Frontal cortex (tissue), 4 donors: ENCODE data around the gene FOXP1. TPM values are rescaled to one million over a fixed set of nuclear protein-coding genes. Genes with fewer than 3 reads are reported as not detected.

ENCODE experiments used
- DNase-seq, 2 donors: peaks; one replicate each; pipeline ENCODE4 v3.0.0; 2012; ENCODE audit warnings: low spot score in 2 of 2
- FAIRE-seq: peaks from 2 replicates; lab custom pipeline; 2012; peaks lifted over from hg19 to GRCh38; lab: Jason Lieb, UNC
- total RNA-seq: library from RNA; depleted of rRNA; stranded (reverse); fragments of >200 nt; gene quantifications from one replicate; pipeline ENCODE4 v1.2.3, GENCODE V29; 2014
- donor health status: control.
- donor health status: control.
- donor health status: control.

The FOXP1 gene
- total RNA-seq, 1 donor from 2014 or later, result 118 TPM

DNA sequence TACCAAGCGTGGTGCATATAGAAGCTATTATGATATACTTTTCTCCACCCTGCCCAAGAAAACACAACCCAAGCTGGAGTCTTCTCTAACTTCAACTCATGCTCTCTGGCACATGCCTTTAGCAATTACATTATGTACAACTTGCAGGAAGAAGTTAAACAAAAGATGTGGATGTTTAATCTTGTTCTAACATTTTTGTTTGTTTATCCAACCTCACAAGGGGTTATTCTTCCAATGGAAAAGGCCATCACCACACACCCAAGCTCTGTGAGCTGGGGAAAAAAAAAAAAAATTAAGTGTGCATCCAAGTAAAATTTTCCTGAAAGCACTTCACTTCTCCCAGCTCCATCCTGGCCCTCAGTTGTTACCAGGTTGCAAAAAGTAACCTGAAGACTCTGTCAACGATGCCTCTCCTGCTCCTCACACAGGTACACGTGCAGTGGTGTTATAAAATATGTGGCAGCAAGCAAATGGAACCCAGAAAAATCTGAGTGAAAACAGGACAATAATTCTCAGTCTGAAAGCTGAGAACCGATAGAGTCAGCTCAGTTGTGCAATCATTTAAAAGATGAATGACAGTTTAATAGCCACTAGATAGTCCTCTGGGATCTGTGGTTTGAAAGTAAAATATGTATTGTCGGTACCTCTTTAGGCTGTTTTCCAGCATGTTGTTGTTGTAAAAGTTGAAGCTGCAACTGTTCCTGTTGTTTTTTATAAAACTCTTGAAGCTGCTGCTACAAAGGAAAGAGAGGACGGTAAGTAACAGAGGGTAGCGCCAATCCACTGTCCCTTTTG, 531.4 kb downstream of the FOXP1 start:
- DNase-seq (no peak), FAIRE-seq (no peak)

GRCh38 chr3:71051259-71051595, 532.3 kb downstream of the FOXP1 start:
- DNase-seq (no peak), FAIRE-seq (no peak)

DNA sequence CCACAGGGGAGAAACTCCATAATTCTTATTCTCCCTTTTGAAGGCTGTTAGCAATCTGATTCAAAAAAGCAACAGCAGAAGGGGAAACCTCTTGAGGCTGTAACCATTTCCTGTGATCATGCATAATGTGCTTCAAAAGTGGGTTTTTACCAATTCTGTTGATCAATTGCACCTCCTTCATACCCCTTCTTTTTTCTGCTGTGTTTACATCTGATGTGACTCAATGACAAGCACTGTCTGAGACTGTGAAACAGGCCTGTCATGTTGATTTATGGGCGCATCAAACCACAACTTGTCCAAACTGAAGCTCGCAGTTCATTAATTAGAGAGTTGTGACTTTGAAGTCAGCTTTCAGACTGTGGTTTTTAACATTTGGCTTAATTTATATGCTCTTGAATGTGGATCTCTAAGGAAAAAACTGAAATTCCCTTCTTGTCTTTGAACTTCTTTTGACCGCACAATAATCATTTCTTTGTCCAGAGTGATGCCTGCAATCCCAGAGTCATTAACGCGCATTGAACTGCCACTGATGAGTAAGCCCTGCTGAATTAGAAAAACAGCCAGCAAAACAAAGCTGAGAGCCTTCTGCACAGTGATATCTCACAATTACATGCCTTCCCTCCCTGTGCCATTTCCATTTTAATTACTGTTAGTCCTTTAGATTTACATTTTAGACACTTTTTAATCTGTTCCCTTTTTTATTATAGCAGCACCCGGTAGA, 532.8 kb downstream of the FOXP1 start:
- no peak for DNase-seq
- FAIRE-seq, result peak; percentile 69

DNA sequence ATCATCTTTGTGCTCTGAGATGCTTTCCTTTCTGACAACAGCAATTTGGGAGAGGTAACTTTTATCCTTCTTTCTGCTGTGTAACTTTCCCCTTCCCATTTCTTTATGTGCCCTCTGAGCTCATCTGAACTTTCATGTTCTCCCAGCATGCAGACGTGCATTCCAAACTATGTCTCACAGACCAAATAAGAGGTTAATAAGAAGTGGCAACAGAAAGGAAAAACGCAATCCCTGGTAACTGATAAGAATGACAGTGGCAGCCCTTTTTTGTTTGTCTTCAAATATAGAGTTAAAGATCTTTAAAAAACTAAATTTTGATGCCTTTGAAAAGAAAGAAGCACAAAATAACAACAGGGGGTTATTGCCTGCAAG, 533.4 kb downstream of the FOXP1 start:
- no peak for DNase-seq
- FAIRE-seq, result no peak

- DNase-seq, result no peak
- FAIRE-seq, result no peak
These were observed 534.6 kb downstream of the FOXP1 start for GRCh38 chr3:71048948-71049347.

GRCh38 chr3:71047616-71048531, 535.7 kb downstream of the FOXP1 start:
- FAIRE-seq (no peak), DNase-seq (no peak)

DNA sequence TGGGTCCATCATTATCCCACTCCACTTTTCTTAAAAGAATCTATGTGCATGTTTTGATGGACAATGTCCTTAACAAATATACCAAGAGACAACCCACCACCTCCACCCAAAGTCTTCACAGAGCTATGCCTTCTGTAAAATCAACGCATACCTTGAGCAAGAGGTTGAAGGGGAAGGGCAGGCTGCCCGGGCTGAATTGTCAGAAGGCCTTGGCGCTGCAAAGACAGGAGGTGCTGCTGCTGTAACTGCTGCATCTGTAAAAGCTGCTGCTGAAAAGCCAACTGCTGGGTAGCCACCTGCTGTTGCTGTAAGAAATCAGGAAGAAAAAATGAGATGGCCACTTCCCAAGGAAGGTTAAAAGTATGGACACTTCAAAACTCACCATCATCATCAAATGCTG, 536.7 kb downstream of the FOXP1 start:
- no peak for DNase-seq
- FAIRE-seq, result no peak

GRCh38 chr3:71045917-71046282, 537.6 kb downstream of the FOXP1 start:
- DNase-seq (no peak), FAIRE-seq (no peak)

DNA sequence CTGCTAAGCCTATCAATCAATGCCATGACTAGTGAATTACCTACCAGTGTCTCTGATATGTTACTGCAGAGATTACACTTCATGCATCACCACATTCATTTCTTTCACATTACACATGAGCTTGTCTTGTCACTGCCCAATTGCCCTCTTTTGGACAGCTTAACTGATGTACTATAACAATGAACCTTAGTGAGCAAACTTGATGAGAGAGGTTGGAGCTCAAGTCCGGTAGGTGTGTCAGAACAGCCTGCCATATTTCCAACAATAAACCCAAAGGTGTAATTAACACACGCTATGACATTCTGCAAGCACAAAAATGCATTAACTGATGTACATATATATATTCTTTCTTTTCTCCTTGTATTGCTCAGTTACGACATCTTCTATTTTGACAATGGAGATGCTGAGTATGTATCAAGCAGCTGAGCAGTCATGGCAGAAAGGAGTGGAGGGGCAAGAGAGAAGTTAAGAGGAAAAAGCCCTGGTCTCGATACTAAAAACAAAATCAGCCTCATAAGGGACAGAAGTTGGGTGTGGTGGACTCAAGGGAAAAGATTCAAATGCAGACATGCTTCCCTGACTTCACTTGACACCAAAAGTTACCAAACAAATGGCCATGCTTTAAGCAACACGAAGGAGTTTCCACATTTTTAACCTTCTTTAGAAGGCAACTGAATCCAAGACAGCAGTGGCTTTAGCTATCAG, 538.2 kb downstream of the FOXP1 start:
- no peak for FAIRE-seq

GRCh38 chr3:71042759-71043158, 540.8 kb downstream of the FOXP1 start:
- no peak for FAIRE-seq
- no peak for DNase-seq

More for the DNA sequence above, 538.2 kb downstream of the FOXP1 start:
- DNase-seq, result no peak

- FAIRE-seq (no peak), DNase-seq (no peak)
These were observed 542.2 kb downstream of the FOXP1 start for GRCh38 chr3:71041371-71041770.

- DNase-seq, result no peak
These were observed 544.2 kb downstream of the FOXP1 start for GRCh38 chr3:71039332-71039731.

GRCh38 chr3:71037775-71038174, 545.8 kb downstream of the FOXP1 start:
- no peak for FAIRE-seq
- DNase-seq, result no peak

More at GRCh38 chr3:71039332-71039731, 544.2 kb downstream of the FOXP1 start:
- FAIRE-seq, result no peak

DNA sequence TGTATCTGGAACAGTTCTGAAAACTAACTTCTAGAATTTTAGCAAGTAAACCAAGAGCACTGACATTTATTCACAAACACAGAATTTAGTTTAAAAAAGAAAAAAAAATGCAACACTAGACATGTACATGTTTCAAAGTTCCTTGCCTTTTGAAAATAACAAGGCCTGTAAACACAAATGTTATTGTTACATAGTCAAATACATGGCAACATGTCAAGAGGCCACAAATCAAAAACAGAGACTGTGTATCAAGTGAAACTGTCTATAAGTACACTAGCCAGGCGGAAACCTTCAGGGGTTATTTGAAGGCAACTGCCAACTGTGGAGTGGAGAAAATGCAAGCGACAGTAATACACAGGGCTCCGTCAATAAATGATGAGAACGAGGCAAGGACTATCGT, 547.6 kb downstream of the FOXP1 start:
- FAIRE-seq (no peak), DNase-seq (no peak)

- FAIRE-seq (no peak), DNase-seq (no peak)
These were observed 548.2 kb downstream of the FOXP1 start for GRCh38 chr3:71035314-71035713.

GRCh38 chr3:71033681-71034220, 549.8 kb downstream of the FOXP1 start:
- FAIRE-seq, result no peak
- DNase-seq, result no peak

DNA sequence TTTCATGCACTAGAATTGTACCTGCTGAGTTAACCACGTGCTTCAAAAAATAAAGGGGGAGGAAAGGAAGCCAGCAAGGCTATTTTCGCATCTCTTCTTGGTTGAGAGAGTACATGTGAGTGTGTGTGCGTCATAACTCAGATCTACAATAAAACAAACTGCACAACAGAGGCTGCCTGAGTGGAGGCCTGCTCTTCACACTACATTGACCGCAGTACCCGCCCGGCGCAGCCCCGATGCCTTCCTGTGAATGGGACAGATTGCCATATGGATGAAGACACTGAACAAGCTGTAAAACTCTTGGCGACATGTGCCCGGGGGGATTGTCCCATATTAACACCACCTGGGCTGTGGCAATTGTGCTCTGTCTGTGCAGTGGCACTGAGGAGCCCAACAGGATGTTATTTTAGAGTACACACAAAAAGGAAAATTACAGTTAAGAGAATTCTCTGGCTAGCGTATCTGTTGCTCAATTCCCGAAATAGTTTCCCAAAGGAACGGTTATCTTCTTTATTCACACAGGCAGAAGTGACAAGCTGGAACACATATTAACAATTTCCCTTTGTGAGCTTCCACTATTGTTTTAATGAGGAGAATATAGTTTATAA, 551.5 kb downstream of the FOXP1 start:
- DNase-seq (no peak), FAIRE-seq (no peak)

- FAIRE-seq, result no peak
These were observed 552.3 kb downstream of the FOXP1 start for GRCh38 chr3:71031181-71031580.

GRCh38 chr3:71030748-71031147, 552.8 kb downstream of the FOXP1 start:
- DNase-seq, result no peak
- FAIRE-seq, result no peak

More at GRCh38 chr3:71031181-71031580, 552.3 kb downstream of the FOXP1 start:
- no peak for DNase-seq
